Colonic mucosa (tissue), 4 donors: ENCODE data around the gene CSTB. TPM values are rescaled to one million over a fixed set of nuclear protein-coding genes. Genes with fewer than 3 reads are reported as not detected.

ENCODE experiments used
- DNase-seq: peaks from one replicate; pipeline ENCODE4 v3.0.0-alpha.2; 2020
- H3K27ac ChIP-seq: fragments of 200-600 bp; one replicate; pipeline ENCODE4 v1.8.0; 2021
- H3K27me3 ChIP-seq: fragments of 200-600 bp; one replicate; pipeline ENCODE4 v1.8.0; 2021
- H3K36me3 ChIP-seq: fragments of 200-600 bp; one replicate; pipeline ENCODE4 v1.8.0; 2021
- H3K4me1 ChIP-seq: fragments of 200-600 bp; one replicate; pipeline ENCODE4 v1.8.0; 2021; ENCODE audit warnings: mild to moderate bottlenecking
- H3K4me3 ChIP-seq: fragments of 200-600 bp; one replicate; pipeline ENCODE4 v1.8.0; 2021
- H3K9ac ChIP-seq, 2 donors: one replicate each; pipeline ENCODE4 v1.7.0; 2013; ENCODE audit warnings: control low read depth in 2 of 2, low read depth in 2 of 2, low read length in 2 of 2
- H3K9me3 ChIP-seq: fragments of 200-600 bp; one replicate; pipeline ENCODE4 v1.8.0; 2021
- CTCF ChIP-seq: fragments of 200-600 bp; IDR thresholded peaks from one replicate; pipeline ENCODE4 v1.8.0; 2022; ENCODE audit warnings: antibody characterized with exemption, mild to moderate bottlenecking
- intact Hi-C: fragments of 100-400 bp; cut with DNase I; formaldehyde crosslinking; loops from one replicate; pipeline ENCODE4 v1.14.1; 2022
- total RNA-seq, 2 donors: library from RNA; stranded (reverse); fragmentation: NEBNext Ultra II Directional in 1 of 2; extraction: Animal tissue kit (Norgen Biotek cat#: 25700) in 1 of 2; gene quantifications; one replicate each; pipeline ENCODE4 v1.2.1, GENCODE V29; 2021
- donor health status: healthy.
- donor health status: DM: no; HTN: no; CAD: no.
- donor health status: DM: no; HTN: no; CAD: no.

CSTB gene
- total RNA-seq, 2 donors from 2014 or later: 67.5 to 86.6 TPM

DNA sequence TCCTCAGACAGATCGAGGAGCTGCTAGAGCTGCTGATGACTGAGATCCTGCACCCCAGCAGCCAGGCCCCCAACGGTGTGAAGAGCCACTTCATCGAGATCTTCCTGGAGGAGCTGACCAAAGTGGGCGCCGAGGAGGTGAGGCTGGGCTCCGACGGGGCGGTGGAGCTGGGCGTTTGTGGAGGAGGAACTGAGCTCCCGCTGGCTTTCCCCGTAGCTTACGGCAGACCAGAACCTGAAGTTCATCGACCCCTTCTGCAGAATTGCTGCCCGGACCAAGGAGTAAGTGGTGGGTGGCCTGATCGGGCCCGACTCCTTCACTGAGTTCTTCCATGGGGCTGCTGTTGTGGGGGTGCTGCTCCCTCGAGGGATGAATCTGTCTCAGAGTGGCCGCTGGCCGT, 21.3 kb upstream of the CSTB start:
- no peak for TF ChIP-seq CTCF
- no peaks in the 10 kb centered on the region for H3K27me3 ChIP-seq
- no peak overlapping the region for H3K4me3 ChIP-seq
- peaks cover 13% of the 10 kb centered on the region for H3K36me3 ChIP-seq
- no peaks in the 10 kb centered on the region for H3K4me1 ChIP-seq
- no peak overlapping the region for H3K9ac ChIP-seq
- no peaks in the 10 kb centered on the region for H3K9me3 ChIP-seq
- DNase-seq: no peak
- H3K27ac ChIP-seq: no peak overlapping the region
- intact Hi-C loops: no loop called here

- DNase-seq: no peak
- Histone ChIP-seq H3K36me3 (peaks cover 17% of the 10 kb centered on the region), H3K4me1 (peaks cover 9% of the 10 kb centered on the region), H3K4me3 (no peak overlapping the region), H3K9ac (no peak overlapping the region), H3K27me3 (no peaks in the 10 kb centered on the region), H3K9me3 (no peaks in the 10 kb centered on the region), H3K27ac (no peak overlapping the region)
- intact Hi-C loops: no loop called here
- TF ChIP-seq CTCF: no peak
Observed at GRCh38 chr21:43794857-43795256, 18.7 kb upstream of the CSTB start.

- intact Hi-C loops: no loop called here
Observed at GRCh38 chr21:43794311-43794710, 18.2 kb upstream of the CSTB start.

DNA sequence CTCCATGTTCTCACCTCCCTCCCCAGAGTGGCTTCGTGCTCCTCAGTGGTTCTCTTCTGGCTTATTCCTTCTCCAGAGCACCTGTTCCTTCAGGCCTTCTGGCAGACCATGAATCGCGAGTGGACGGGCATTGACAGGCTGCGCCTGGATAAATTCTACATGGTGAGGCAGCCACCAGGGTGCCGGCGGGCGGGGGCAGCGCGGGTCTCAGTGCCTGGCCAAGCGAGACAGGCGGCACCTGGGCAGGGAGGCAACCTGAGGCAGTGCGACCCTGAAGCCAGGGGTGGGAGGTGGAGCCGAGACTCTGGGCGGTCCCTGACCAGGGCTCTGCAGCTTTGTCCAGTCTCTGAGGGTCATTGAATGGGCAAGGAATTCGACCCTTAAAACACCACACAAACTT, 17.1 kb upstream of the CSTB start:
- no peak overlapping the region for H3K9ac ChIP-seq
- peaks cover 9% of the 10 kb centered on the region for H3K4me1 ChIP-seq

More at GRCh38 chr21:43794311-43794710, 18.2 kb upstream of the CSTB start:
- peaks cover 17% of the 10 kb centered on the region for H3K36me3 ChIP-seq
- no peak overlapping the region for H3K27ac ChIP-seq
- no peaks in the 10 kb centered on the region for H3K9me3 ChIP-seq
- DNase-seq: no peak
- H3K27me3 ChIP-seq: no peaks in the 10 kb centered on the region
- H3K4me1 ChIP-seq: peaks cover 9% of the 10 kb centered on the region
- no peak overlapping the region for H3K9ac ChIP-seq
- H3K4me3 ChIP-seq: no peak overlapping the region
- no peak for TF ChIP-seq CTCF

GRCh38 chr21:43792406-43792805, 16.3 kb upstream of the CSTB start:
- intact Hi-C loops: no loop called here
- TF ChIP-seq CTCF: no peak
- Histone ChIP-seq H3K4me3 (no peak overlapping the region), H3K27ac (no peak overlapping the region), H3K4me1 (peaks cover 9% of the 10 kb centered on the region), H3K36me3 (peaks cover 8% of the 10 kb centered on the region), H3K27me3 (no peaks in the 10 kb centered on the region), H3K9me3 (no peaks in the 10 kb centered on the region), H3K9ac (no peak overlapping the region)
- DNase-seq: no peak

More for the DNA sequence above, 17.1 kb upstream of the CSTB start:
- no peak overlapping the region for H3K27ac ChIP-seq
- no peaks in the 10 kb centered on the region for H3K9me3 ChIP-seq
- no peaks in the 10 kb centered on the region for H3K27me3 ChIP-seq
- intact Hi-C loops: no loop called here
- no peak for TF ChIP-seq CTCF
- DNase-seq: no peak
- H3K36me3 ChIP-seq: peaks cover 17% of the 10 kb centered on the region
- no peak overlapping the region for H3K4me3 ChIP-seq
